HG02763 (cell line): ENCODE data around the gene PYDC1.
"Not testable (repeated sequence)": the region's sequence is repeated elsewhere in the genome, so short reads cannot be mapped to it uniquely, and the experiment has no call there.

Experiments used
- ATAC-seq: cut with Tn5 transposase; IDR thresholded peaks from one replicate; pipeline ENCODE4 v1.9.1; 2021; ENCODE audit warnings: mild to moderate bottlenecking, moderate library complexity; ENCODE audit not compliant: unreplicated experiment

Gene PYDC1

DNA sequence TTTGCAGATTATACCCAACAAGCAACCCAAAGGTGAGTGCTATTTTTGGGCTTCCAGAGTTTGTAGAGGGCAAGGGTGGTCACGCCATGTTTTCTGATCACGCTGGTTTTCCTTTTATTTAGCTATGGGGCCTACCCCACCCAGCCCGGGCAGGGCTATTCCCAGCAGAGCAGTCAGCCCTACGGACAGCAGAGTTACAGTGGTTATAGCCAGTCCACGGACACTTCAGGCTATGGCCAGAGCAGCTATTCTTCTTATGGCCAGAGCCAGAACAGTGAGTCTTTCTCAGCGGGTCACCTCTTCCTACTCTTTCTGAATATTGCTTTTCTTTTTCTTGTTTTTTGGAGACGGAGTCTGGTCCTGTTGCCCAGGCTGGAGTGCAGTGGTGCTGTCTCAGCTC is 34.5 kb downstream of the PYDC1 start:
- ATAC-seq = no peak

DNA sequence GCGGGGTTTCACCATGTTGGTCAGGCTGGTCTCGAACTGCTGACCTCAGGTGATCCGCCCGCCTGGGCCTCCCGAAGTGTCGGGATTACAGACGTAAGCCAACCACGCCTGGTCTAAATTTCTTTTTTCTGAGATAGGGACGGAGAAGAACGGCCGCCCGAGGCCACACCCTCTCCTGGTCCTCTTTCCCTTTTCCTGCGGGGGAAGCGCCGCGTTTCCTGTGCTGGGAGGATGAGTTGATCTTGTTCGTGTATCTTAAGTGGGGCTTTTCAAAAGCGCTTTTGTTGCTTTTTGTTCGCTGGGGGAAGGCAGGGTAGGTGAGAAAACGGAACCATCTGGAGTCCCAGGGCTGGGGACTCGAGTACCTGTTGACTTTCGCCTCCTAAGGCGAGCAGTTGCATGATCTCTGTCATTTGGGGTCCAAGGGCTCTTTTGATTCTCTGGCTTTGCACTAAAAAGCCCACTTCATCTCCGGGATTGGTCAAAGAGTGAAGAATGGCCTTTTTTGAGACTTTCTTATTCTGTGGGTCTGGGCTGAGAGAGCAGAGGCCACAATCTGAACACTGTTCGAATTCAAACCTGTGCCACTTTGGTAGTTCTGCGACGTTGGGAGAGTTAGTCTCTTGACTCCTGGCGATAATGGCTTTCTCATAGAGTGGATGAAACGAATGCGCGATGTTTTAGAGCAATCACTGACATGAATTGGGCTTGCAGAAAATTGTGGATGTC is 35.7 kb downstream of the PYDC1 start:
- no peak for ATAC-seq

DNA sequence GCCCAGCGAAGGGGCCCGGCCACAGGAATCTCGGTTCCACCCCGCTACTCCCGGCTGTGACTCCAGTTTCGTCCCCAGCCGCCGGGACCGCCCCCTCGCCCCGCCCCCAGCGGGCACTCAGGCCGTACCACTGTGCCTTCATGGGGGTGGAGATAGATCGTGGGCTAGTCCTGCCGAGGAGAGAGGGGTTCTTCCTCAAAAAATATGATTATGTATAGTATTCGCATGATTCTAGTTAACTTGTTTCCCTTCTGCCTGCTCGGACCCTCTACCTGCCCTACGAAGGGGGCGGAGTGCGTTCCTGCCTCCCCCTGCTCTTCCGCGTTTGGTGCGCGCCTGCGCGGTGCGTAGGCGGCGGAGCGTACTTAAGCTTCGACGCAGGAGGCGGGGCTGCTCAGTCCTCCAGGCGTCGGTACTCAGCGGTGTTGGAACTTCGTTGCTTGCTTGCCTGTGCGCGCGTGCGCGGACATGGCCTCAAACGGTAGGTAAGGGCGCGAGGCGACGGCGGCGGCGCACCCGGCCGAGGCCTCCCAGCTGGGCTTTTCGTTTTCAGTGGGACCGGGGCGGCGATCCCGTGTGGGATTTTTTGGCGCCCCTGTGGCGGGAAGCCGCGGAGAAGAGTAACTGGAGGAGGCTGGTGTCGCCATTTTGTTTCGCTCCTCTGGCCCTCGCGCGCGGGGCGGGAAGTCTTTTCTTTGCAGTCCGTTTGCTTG is 37.0 kb downstream of the PYDC1 start, which contains the start of gene FUS:
Gene FUS, plus strand, starts transcription at position 393 of the 713 bp plus-strand sequence. Its CDS starts 76 bp downstream, at position 469.
- ATAC-seq = peak; percentile 67

DNA sequence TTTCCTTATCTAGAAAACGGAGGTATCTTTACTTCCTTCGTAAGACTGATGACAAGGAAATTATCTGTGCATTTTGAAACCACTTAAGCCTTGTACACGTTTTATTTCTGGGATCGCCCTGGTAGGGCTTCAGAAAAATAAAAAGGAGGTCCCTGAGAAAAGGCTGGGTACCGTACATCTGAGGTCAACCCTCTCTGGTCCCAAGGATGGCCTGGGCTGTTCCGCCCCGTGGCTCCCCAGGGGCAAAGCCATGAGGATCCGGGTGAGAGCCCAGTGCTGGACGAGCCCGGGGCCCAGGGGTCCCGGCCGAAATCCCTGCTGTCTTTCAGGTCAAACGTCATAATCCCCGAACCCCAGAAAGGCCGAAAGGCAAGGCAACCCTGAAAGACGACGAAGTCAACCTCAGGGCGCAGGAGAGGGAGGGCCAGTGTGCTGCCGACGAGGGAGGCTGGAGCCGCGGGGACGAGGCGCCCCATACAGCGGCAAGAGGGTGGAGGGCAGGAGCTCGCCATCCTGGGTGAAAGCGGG is 37.7 kb downstream of the PYDC1 start:
- no peak for ATAC-seq

DNA sequence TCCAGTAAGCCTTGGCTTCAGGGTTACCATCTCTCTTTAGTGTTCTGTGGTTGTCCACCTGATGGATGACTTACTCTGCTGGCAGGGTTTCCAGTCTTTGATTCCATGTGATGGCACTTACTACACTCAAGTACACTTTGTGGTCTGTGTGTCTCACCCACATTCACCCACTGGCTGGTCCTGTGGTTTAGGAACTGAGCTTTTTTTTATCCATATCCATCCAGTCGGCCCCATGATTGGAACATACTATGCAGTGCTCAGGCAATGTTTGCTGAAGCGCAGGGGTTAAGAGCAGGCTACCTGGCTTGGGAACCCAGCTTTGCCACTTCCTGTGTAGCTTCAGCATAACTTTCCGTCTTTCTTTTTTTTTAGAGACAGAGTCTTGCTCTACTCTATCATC is 39.8 kb downstream of the PYDC1 start:
- no peak for ATAC-seq

DNA sequence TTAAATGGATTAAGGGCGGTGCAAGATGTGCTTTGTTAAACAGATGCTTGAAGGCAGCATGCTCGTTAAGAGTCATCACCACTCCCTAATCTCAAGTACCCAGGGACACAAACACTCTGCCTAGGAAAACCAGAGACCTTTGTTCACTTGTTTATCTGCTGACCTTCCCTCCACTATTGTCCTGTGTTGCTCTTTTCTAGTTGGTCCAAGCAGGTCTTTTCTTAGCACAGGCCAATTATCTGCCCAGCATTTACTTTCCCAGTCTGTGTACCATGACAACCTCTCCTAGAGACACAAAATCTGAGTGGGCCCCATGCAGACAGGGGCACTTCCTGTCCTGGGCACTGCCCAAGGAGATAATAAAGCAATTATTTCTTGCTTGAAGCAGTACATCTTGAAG is 46.9 kb downstream of the PYDC1 start:
- ATAC-seq = not testable (repeated sequence)

DNA sequence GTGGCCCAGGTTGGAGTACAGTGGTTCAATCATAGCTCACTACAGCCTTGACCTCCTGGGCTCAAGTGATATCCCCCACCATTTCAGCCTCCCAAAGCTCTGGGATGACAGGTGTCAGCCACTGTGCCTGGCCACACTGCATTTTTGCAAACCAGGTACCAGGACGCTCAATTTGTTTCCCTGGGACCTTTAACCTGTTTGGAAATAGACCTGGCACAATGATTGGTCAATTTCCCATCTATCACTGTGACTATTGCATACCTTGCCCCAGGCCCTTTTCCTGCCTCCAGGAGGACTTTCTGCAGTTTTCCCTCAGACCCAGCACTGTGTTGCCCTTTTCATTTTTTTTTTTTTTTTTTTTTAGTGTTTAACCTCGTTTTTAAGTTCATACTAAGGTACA is 48.1 kb downstream of the PYDC1 start:
- no peak for ATAC-seq

DNA sequence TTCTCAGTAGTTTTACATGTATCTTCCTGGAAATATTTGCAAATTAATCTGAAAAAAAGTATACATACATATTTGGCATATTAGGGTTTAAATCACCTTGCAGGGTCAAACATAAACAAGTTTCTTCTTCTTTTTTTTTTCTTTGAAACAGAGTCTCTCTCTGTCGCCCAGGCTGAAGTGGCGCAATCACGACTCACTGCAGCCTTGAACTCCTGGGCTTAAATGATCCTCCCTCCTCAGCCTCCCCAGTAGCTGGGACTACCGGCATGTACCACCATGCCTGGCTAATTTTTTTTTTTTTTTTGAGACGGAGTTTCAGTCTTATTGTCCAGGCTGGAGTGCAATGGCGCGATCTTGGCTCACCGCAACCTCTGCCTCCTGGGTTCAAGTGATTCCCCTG is 49.6 kb downstream of the PYDC1 start:
- ATAC-seq = no peak
